ENCODE data around the gene MKKS. TPM values are rescaled to one million over a fixed set of nuclear protein-coding genes. Genes with fewer than 3 reads are reported as not detected.

MKKS gene
- total and polyA plus RNA-seq, 9 of the 15 experiments (the other 6 are each of a cell fraction or from before 2014, with no cell fraction given), result 6.8 to 26.8 (median 12.0) TPM

GRCh38 chr20:10376270-10377075 is 57.5 kb downstream of the MKKS start:
- no peaks in the 10 kb centered on the region for H3K9me3 ChIP-seq (replicated peaks; ENCODE audit: control insufficient read depth, insufficient read depth, low read depth, low read length)
- no peak overlapping the region for H3K27ac ChIP-seq (ENCODE audit: extremely low read depth, low read depth, low read length)
- intact Hi-C loops (cut with micrococcal nuclease), result no loop called here
- no peak for FAIRE-seq
- no peaks in the 10 kb centered on the region for H3K9me1 ChIP-seq (ENCODE audit: control insufficient read depth, insufficient read depth, low read length)
- H3K4me1 ChIP-seq (replicated peaks in 1 of 2; ENCODE audit: control insufficient read depth in 2 of 2, insufficient read depth in 2 of 2, low read length in 2 of 2), result no peaks in the 10 kb centered on the region
- ChIA-PET CTCF (ENCODE audit: low intra/inter-chr PET ratio) (no interaction called here), POLR2A (no interaction called here)
- DNase-seq (ENCODE audit: extremely low read depth in 1 of 4, low spot score in 3 of 4), result no peak
- H3K79me2 ChIP-seq (ENCODE audit: control insufficient read depth, insufficient read depth, low read length), result no peaks in the 10 kb centered on the region
- no peak overlapping the region for H3K4me3 ChIP-seq
- BruUV-seq (replicated peaks), result no TSS peak
- in situ Hi-C loops (cut with MboI), result no loop called here
- H3K4me2 ChIP-seq (ENCODE audit: insufficient read depth, low read length), result no peak overlapping the region
- no peaks in the 10 kb centered on the region for H4K20me1 ChIP-seq (replicated peaks; ENCODE audit: control insufficient read depth, insufficient read depth, low read length)
- H2AFZ ChIP-seq (ENCODE audit: low read depth, low read length), result no peak overlapping the region
- WGBS (ENCODE audit: insufficient coverage, low coverage, missing lambda C conversion rate), result 0% methylated on average over 6 of the region's 6 CpGs
- TF ChIP-seq HCFC1 (IDR thresholded peaks at IDR 0.05; ENCODE audit: low read depth, low read length) (no peak), ZNF584 (CRISPR knock-in tag; IDR thresholded peaks at IDR 0.05; ENCODE audit: low read depth) (no peak), L3MBTL2 (IDR thresholded peaks at IDR 0.05) (no peak), NCOA1 (IDR thresholded peaks at IDR 0.05; ENCODE audit: low read depth) (no peak), ZBTB43 (CRISPR knock-in tag; IDR thresholded peaks at IDR 0.05) (no peak), ZNF583 (CRISPR knock-in tag; IDR thresholded peaks at IDR 0.05) (no peak), EZH2 (IDR thresholded peaks at IDR 0.05; ENCODE audit: borderline replicate concordance, low read depth, low read length) (no peak), ZNF696 (CRISPR knock-in tag; conservative IDR thresholded peaks at IDR 0.05) (no peak), ZNF408 (CRISPR knock-in tag; IDR thresholded peaks at IDR 0.05; ENCODE audit: low read depth) (no peak), TFAM (CRISPR knock-in tag; conservative IDR thresholded peaks at IDR 0.05) (no peak), ZC3H4 (CRISPR knock-in tag; IDR thresholded peaks at IDR 0.05; ENCODE audit: borderline replicate concordance) (no peak), ATF2 (CRISPR knock-in tag; IDR thresholded peaks at IDR 0.05) (no peak), ELF2 (CRISPR knock-in tag; IDR thresholded peaks at IDR 0.05) (no peak), TRIM24 (IDR thresholded peaks at IDR 0.05) (no peak), ZBTB1 (CRISPR knock-in tag; IDR thresholded peaks at IDR 0.05; ENCODE audit: borderline replicate concordance, low read depth) (no peak)
- no peak for ATAC-seq
- no peaks in the 10 kb centered on the region for H3K27me3 ChIP-seq (ENCODE audit: control insufficient read depth in 2 of 2, insufficient read depth in 2 of 2, low read length in 2 of 2)
- H3K9ac ChIP-seq (ENCODE audit: insufficient read depth in 1 of 2, low read depth in 2 of 2, low read length in 2 of 2), result no peak overlapping the region
- H3K36me3 ChIP-seq (ENCODE audit: control insufficient read depth, insufficient read depth, low read length), result no peaks in the 10 kb centered on the region
